Measurements from ENCODE around the gene MED19.

The MED19 gene

GRCh38 chr11:57711414-57712255, at the start of gene MED19:
MED19 (minus strand) TSS chr11:57712215; CDS start chr11:57712179, 36 bp downstream.
- TF ChIP-seq CTCF (IDR thresholded peaks at IDR 0.05) = no peak

- TF ChIP-seq CTCF (IDR thresholded peaks at IDR 0.05) = no peak
Measured at GRCh38 chr11:57758174-57758573, 46.2 kb upstream of the MED19 start.

- TF ChIP-seq CTCF (IDR thresholded peaks at IDR 0.05) = no peak
Measured at GRCh38 chr11:57752954-57753353, 40.9 kb upstream of the MED19 start.

GRCh38 chr11:57751676-57752253, 39.8 kb upstream of the MED19 start, which contains the start of gene BTBD18:
BTBD18 (minus strand) TSS chr11:57751819; CDS start chr11:57751188, 631 bp downstream.
- TF ChIP-seq CTCF (IDR thresholded peaks at IDR 0.05) = peak; percentile 67

- no peak for TF ChIP-seq CTCF (IDR thresholded peaks at IDR 0.05)
Measured at GRCh38 chr11:57751176-57751575, 39.2 kb upstream of the MED19 start.

- TF ChIP-seq CTCF (IDR thresholded peaks at IDR 0.05) = no peak
Measured at GRCh38 chr11:57746920-57747319, 34.9 kb upstream of the MED19 start.

GRCh38 chr11:57745206-57745605, 33.2 kb upstream of the MED19 start:
- no peak for TF ChIP-seq CTCF (IDR thresholded peaks at IDR 0.05)

All from LNCAP (cell line).